Measurements from ENCODE around the gene DACH1.
A peak's percentile ranks its signal among the peaks of the same experiment; 100 is the strongest.

The DACH1 gene

GRCh38 chr13:71477735-71478134, 389.3 kb downstream of the DACH1 start:
- DNase-seq, result peak in 2 of 3 donors; percentile 6 to 23

- DNase-seq, result no peak
Observed at GRCh38 chr13:71474936-71475335, 392.1 kb downstream of the DACH1 start.

GRCh38 chr13:71469626-71470025, 397.4 kb downstream of the DACH1 start:
- no peak for DNase-seq

GRCh38 chr13:71464686-71465085, 402.3 kb downstream of the DACH1 start:
- no peak for DNase-seq

GRCh38 chr13:71461892-71462291, 405.1 kb downstream of the DACH1 start:
- no peak for DNase-seq

- no peak for DNase-seq
Observed at GRCh38 chr13:71460211-71460610, 406.8 kb downstream of the DACH1 start.

- no peak for DNase-seq
Observed at GRCh38 chr13:71459708-71460107, 407.3 kb downstream of the DACH1 start.

GRCh38 chr13:71457645-71458044, 409.4 kb downstream of the DACH1 start:
- no peak for DNase-seq

- no peak for DNase-seq
Observed at GRCh38 chr13:71456136-71456535, 410.9 kb downstream of the DACH1 start.

- DNase-seq, result no peak
Observed at GRCh38 chr13:71454509-71454908, 412.5 kb downstream of the DACH1 start.

GRCh38 chr13:71448080-71448630, 418.8 kb downstream of the DACH1 start:
- DNase-seq, result no peak

- DNase-seq, result no peak
Observed at GRCh38 chr13:71437704-71438103, 429.3 kb downstream of the DACH1 start.

- DNase-seq, result no peak
Observed at GRCh38 chr13:71430681-71431080, 436.3 kb downstream of the DACH1 start.

- DNase-seq, result no peak
Observed at GRCh38 chr13:71417205-71417604, 449.8 kb downstream of the DACH1 start.

GRCh38 chr13:71412231-71412630, 454.8 kb downstream of the DACH1 start:
- DNase-seq, result no peak

- DNase-seq, result no peak
Observed at GRCh38 chr13:71408416-71408815, 458.6 kb downstream of the DACH1 start.

GRCh38 chr13:71399631-71400215, 467.3 kb downstream of the DACH1 start:
- no peak for DNase-seq

- no peak for DNase-seq
Observed at GRCh38 chr13:71396149-71396548, 470.9 kb downstream of the DACH1 start.

GRCh38 chr13:71395053-71395452, 472.0 kb downstream of the DACH1 start:
- DNase-seq, result no peak

- DNase-seq, result no peak
Observed at GRCh38 chr13:71394176-71394575, 472.8 kb downstream of the DACH1 start.

Data from suppressor macrophage treated with lipopolysaccharide for 1 hour (primary cell).